Choroid plexus epithelial cell (primary cell): Measurements from ENCODE around the gene TP53I11.

Experiments
- DNase-seq: peaks from one replicate; pipeline ENCODE4 v3.0.0-alpha.2; 2010; ENCODE audit warnings: low read depth
- H3K4me3 ChIP-seq: 2 replicates; pipeline ENCODE4 v1.5.1; 2011; ENCODE audit warnings: low read depth, mild to moderate bottlenecking, control low read depth, low read length, moderate library complexity
- TF ChIP-seq, protein P1 (sequence below): conservative IDR thresholded peaks from 2 replicates; pipeline ENCODE4 v1.5.1; 2011; ENCODE audit warnings: low read depth, mild to moderate bottlenecking, control low read depth, inconsistent platforms, low read length, moderate library complexity

The TP53I11 gene

DNA sequence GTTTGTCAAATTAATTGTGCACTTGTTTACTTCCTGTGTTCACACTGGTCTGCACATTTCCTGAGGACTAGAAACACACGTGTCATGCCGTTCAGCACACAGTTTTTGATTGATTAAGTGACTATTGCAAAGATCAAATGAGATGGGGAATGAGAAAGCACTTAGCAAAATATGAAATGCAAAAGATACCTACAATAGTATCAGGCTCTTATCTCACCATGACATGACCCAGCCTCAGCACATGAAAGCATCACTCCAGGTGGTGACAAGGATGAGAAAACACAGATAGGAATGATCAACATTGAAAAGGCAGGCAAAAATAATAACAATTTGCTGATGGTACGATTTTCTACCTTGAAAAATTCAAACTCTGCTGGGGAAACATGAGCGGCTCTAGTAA, 42.1 kb upstream of the TP53I11 start:
- no peak for DNase-seq
- H3K4me3 ChIP-seq: no peak overlapping the region
- TF ChIP-seq, protein P1, sequence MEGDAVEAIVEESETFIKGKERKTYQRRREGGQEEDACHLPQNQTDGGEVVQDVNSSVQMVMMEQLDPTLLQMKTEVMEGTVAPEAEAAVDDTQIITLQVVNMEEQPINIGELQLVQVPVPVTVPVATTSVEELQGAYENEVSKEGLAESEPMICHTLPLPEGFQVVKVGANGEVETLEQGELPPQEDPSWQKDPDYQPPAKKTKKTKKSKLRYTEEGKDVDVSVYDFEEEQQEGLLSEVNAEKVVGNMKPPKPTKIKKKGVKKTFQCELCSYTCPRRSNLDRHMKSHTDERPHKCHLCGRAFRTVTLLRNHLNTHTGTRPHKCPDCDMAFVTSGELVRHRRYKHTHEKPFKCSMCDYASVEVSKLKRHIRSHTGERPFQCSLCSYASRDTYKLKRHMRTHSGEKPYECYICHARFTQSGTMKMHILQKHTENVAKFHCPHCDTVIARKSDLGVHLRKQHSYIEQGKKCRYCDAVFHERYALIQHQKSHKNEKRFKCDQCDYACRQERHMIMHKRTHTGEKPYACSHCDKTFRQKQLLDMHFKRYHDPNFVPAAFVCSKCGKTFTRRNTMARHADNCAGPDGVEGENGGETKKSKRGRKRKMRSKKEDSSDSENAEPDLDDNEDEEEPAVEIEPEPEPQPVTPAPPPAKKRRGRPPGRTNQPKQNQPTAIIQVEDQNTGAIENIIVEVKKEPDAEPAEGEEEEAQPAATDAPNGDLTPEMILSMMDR: no peak

DNA sequence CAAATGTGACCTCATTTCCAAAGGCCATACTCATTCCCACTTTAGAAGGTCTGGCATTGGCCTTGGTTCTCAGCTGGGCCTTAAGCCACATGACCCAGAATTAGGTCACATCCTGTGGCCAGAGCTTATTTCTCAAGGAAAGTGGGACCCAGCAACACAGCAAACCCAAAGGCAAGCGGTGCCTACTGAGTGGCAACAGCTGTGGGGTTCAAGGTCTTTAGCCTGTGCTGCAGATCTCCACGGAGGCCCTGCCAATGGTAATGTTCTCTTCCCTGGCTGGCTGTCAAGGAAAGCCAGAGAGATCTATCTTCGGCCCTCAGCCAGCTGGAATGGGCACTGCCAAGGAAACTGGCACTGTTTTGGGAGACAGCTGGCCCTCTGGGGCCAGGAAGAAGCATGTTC, 41.5 kb upstream of the TP53I11 start:
- TF ChIP-seq, protein P1: no peak
- DNase-seq: no peak
- no peak overlapping the region for H3K4me3 ChIP-seq

DNA sequence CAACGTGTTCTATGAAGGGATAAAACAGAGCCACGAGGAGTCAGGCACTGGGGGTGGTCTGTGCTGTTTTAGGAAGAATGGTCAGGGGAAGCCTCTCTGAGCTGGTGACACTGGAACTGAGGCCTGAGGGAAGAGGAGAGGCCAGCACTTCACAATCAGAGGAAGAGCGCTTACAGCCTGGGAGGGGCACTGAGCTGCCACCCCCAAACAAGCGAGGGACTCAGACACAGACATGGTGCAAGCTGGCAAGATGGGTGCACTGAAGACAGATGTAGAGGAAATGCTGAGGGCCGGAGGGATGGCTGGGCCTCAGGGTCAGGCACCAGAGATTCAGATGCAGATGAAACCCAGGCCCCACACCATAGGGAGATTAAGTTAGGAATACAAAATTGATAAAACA, 40.0 kb upstream of the TP53I11 start:
- no peak overlapping the region for H3K4me3 ChIP-seq
- no peak for DNase-seq
- TF ChIP-seq, protein P1: no peak

DNA sequence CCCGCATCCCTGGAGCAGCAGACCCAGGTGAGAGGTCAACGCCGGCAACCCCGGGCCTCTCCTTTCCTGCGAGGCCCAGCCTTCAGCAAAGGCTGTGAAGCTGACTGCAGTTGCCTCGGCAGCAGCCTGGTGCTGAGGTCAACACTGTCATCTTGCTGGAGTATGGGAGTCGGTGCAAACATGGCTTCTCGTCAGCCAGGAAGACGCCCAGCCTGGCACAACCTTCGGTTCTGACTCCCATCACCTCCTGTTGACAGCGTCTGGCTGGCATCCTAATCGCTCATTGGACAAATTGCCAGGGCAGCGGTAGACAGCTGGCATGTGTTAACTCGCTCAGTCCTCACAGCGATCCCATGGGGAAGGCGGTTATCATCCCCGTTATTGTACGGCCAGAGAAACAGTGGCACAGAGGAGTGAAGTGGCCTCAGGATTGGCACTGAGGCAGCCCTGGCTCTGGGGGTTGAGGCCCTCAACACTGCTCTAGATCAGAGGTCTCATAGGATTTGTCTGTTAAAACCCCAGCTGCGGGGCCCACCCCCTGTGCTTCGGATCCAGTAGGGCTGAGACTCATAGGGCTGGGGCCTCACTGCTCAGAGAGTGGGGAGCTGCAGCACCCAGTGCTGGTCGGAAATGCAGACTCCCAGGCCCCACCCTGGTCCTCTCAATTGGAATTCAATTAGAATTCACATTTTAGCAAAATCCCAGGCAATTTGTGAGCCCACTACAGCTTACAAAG, 39.3 kb upstream of the TP53I11 start:
- no peak overlapping the region for H3K4me3 ChIP-seq
- DNase-seq: no peak
- TF ChIP-seq, protein P1: no peak

DNA sequence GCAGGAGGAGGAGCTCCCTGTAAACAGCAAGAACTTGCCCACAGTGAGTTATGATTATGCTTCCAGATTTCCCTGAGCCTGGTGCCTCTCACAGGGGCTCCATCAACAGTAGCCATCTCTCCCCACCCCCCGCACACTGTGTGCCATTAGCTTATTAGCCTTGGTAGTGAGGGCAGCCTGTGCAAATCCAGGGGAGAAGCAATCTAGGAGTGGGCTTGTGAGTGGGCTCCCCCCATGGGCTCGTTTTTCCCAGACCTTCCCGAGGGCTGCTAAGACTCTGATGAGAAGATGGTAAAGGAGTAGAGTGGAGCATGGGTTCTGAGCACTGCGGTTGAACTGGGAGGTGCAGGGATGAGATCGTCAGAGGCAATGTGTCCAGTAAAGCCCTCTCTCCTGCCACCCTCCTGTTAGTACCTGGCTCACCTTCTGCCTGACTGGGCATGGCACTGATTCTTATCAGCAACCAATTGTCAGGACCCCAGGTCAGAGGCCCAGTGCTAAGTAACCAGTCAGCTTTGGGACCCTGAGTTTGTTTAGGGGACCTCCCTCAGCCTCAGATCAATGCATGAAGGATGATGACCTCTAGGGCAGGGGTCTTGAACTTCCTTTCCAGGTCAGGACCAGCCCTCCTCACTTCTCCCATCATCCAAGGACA, 38.4 kb upstream of the TP53I11 start:
- DNase-seq: no peak
- no peak overlapping the region for H3K4me3 ChIP-seq
- TF ChIP-seq, protein P1: no peak

DNA sequence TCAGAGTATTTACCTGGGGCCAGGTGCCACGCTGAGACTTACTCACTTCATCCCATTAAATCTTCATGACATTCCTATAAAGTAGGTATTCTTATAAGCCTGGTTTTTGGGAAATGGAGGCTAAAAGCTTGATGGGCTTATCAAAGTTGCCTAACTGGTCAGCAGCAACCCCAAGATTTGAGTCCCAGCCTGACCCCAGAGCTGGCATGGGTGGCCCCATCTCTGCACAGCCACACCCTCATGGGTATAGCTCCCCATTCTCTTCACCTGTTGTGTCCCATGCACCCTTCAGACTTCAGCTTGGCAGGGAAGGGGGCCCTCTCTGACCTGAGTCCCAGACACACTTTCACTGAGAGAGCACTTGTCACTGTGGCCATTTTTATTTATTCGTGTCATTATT, 37.4 kb upstream of the TP53I11 start:
- DNase-seq: no peak
- TF ChIP-seq, protein P1: no peak
- H3K4me3 ChIP-seq: no peak overlapping the region

DNA sequence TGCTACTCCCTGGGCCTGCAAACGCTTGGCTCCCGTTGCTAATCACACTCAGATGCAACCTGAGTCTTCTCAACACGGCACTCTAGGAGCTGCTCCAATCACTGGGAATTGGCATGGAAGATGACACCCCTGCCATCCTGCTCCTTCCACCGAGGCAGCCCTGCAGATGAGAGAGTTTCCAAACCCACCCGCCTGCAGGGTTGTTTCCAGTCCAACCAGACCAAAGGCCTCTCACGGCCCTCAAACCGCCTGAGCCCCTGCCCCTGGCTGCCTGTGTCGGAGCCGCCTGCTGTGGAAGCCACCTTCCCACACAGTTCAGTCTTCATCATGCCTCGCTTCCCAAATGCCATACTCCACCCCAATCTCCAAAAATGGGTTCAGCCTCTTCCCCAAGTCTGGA, 36.8 kb upstream of the TP53I11 start:
- no peak for DNase-seq
- H3K4me3 ChIP-seq: no peak overlapping the region
- TF ChIP-seq, protein P1: no peak
